Measurements from ENCODE around the gene SLC17A3.

The SLC17A3 gene

GRCh38 chr6:25874118-25874517, at the start of gene SLC17A3:
SLC17A3 (minus strand) TSS chr6:25874243; CDS start chr6:25868387, 5,856 bp downstream.
- in situ Hi-C loops (cut with HindIII; ENCODE audit: low sequenced_read_pairs), result no loop called here
- H3K4me3 ChIP-seq (ENCODE audit: low read depth, low read length), result no peak within 1 kb of the TSS
- TF ChIP-seq CTCF (IDR thresholded peaks at IDR 0.05; ENCODE audit: low read depth, low read length), result no peak
- DNase-seq (ENCODE audit: low read depth, low spot score), result no peak

GRCh38 chr6:25922301-25922700, 48.3 kb upstream of the SLC17A3 start:
- TF ChIP-seq CTCF (IDR thresholded peaks at IDR 0.05; ENCODE audit: low read depth, low read length), result no peak
- in situ Hi-C loops (cut with HindIII; ENCODE audit: low sequenced_read_pairs), result no loop called here
- no peak overlapping the region for H3K4me3 ChIP-seq (ENCODE audit: low read depth, low read length)
- no peak for DNase-seq (ENCODE audit: low read depth, low spot score)

GRCh38 chr6:25921525-25922203, 47.6 kb upstream of the SLC17A3 start:
- no peak for DNase-seq (ENCODE audit: low read depth, low spot score)
- no peak overlapping the region for H3K4me3 ChIP-seq (ENCODE audit: low read depth, low read length)
- in situ Hi-C loops (cut with HindIII; ENCODE audit: low sequenced_read_pairs), result no loop called here
- no peak for TF ChIP-seq CTCF (IDR thresholded peaks at IDR 0.05; ENCODE audit: low read depth, low read length)

- H3K4me3 ChIP-seq (ENCODE audit: low read depth, low read length), result no peak overlapping the region
- no peak for DNase-seq (ENCODE audit: low read depth, low spot score)
- TF ChIP-seq CTCF (IDR thresholded peaks at IDR 0.05; ENCODE audit: low read depth, low read length), result no peak
- in situ Hi-C loops (cut with HindIII; ENCODE audit: low sequenced_read_pairs), result no loop called here
These were observed 45.6 kb upstream of the SLC17A3 start for GRCh38 chr6:25919657-25920056.

GRCh38 chr6:25918083-25918683, 44.1 kb upstream of the SLC17A3 start:
- in situ Hi-C loops (cut with HindIII; ENCODE audit: low sequenced_read_pairs), result no loop called here
- no peak for DNase-seq (ENCODE audit: low read depth, low spot score)
- H3K4me3 ChIP-seq (ENCODE audit: low read depth, low read length), result no peak overlapping the region

GRCh38 chr6:25916789-25917490, 42.9 kb upstream of the SLC17A3 start:
- in situ Hi-C loops (cut with HindIII; ENCODE audit: low sequenced_read_pairs), result no loop called here
- no peak for TF ChIP-seq CTCF (IDR thresholded peaks at IDR 0.05; ENCODE audit: low read depth, low read length)
- no peak overlapping the region for H3K4me3 ChIP-seq (ENCODE audit: low read depth, low read length)
- no peak for DNase-seq (ENCODE audit: low read depth, low spot score)

More at GRCh38 chr6:25918083-25918683, 44.1 kb upstream of the SLC17A3 start:
- no peak for TF ChIP-seq CTCF (IDR thresholded peaks at IDR 0.05; ENCODE audit: low read depth, low read length)
